ENCODE data around the gene ATCAY.

ATCAY gene

DNA sequence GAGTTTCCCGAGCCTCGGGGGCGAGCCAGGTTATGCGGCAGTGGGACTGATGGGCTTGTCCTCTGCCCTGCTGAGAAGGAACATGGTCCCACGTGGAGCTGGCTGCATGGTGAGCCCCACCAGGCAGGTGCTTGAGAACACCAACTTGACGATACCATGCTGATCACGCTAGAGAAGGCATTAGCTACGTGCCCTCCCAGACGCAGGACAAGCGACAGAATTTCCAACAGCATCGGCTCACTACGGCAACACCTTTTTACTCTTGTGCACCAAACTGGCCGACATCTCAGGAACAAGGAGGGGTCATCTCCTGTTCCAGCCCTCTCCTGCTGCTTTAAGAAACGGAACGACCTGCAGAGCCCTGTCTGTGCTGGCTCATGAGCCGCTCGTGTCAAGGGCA lies 20.0 kb upstream of the ATCAY start:
- in situ Hi-C loops (cut with HindIII; ENCODE audit: low pct_ligation_motif_present, low sequenced_read_pairs), result no loop called here
- DNase-seq, result no peak
- H3K27me3 ChIP-seq (replicated peaks), result peaks cover 5% of the 10 kb centered on the region
- TF ChIP-seq, protein P1, sequence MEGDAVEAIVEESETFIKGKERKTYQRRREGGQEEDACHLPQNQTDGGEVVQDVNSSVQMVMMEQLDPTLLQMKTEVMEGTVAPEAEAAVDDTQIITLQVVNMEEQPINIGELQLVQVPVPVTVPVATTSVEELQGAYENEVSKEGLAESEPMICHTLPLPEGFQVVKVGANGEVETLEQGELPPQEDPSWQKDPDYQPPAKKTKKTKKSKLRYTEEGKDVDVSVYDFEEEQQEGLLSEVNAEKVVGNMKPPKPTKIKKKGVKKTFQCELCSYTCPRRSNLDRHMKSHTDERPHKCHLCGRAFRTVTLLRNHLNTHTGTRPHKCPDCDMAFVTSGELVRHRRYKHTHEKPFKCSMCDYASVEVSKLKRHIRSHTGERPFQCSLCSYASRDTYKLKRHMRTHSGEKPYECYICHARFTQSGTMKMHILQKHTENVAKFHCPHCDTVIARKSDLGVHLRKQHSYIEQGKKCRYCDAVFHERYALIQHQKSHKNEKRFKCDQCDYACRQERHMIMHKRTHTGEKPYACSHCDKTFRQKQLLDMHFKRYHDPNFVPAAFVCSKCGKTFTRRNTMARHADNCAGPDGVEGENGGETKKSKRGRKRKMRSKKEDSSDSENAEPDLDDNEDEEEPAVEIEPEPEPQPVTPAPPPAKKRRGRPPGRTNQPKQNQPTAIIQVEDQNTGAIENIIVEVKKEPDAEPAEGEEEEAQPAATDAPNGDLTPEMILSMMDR (IDR thresholded peaks at IDR 0.05; ENCODE audit: low read depth, low read length, missing control alignments), result no peak
- no peak overlapping the region for H3K27ac ChIP-seq
- H3K4me3 ChIP-seq (ENCODE audit: low read depth, low read length), result no peak overlapping the region
- H3K36me3 ChIP-seq (replicated peaks), result no peaks in the 10 kb centered on the region

DNA sequence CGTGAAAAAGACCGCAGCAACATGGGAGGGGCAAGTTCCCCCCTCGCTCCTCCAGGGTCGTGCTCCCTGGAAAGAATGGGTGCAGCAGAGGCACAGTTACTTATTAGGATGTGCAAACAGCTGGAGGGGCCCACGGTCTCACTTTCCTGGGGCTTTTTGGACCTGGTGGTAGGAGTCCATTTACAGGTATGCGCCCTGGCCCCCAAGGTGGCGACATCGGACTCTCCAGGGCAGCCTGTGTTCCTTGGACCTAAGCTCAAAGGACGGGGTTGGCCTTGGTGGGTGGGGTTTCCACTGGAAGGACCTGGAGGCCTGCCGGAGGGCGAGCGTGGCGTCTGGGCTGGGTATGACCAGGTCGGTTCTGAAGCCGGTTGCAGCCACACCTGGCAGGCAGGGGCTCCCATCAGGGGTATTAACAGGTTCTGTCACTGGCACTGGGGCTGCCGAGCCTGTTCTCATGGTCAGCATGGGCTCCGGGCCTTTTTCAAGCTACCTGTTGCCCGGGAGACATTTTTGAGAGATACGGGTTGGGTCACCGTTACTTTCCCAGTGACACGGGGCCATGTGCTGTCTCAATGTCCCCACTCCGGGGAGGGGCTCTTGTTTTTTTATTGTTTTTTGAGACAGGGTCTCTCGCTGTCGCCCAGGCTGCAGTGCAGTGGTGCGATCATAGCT lies 17.5 kb upstream of the ATCAY start:
- in situ Hi-C loops (cut with HindIII; ENCODE audit: low pct_ligation_motif_present, low sequenced_read_pairs), result no loop called here
- TF ChIP-seq, protein P1 (IDR thresholded peaks at IDR 0.05; ENCODE audit: low read depth, low read length, missing control alignments), result no peak
- H3K27ac ChIP-seq, result no peak overlapping the region
- H3K36me3 ChIP-seq (replicated peaks), result no peaks in the 10 kb centered on the region
- H3K27me3 ChIP-seq (replicated peaks), result peaks cover 27% of the 10 kb centered on the region
- DNase-seq, result no peak
- H3K4me3 ChIP-seq (ENCODE audit: low read depth, low read length), result no peak overlapping the region

DNA sequence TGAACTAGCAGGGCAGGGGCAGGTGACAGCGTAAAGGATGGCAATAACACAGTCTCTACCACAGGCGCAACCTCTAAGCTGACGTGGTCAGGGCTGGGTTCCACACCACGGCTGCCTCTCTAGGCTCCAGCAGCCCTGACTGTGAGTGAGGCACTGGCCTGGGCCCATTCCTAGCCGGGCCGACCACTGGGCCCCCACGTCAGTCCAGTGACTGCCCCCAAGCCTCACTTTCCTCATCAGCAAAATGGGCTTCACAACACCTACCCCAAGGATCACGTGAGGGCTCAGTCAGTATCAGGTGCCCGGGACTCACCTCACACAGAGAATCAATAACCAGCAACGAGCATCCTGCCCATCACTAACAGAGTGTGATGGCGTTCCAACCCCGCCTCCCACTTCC lies 16.8 kb upstream of the ATCAY start:
- peaks cover 30% of the 10 kb centered on the region for H3K27me3 ChIP-seq (replicated peaks)
- H3K4me3 ChIP-seq (ENCODE audit: low read depth, low read length), result no peak overlapping the region
- DNase-seq, result no peak
- TF ChIP-seq, protein P1 (IDR thresholded peaks at IDR 0.05; ENCODE audit: low read depth, low read length, missing control alignments), result no peak
- in situ Hi-C loops (cut with HindIII; ENCODE audit: low pct_ligation_motif_present, low sequenced_read_pairs), result no loop called here
- no peaks in the 10 kb centered on the region for H3K36me3 ChIP-seq (replicated peaks)
- no peak overlapping the region for H3K27ac ChIP-seq

DNA sequence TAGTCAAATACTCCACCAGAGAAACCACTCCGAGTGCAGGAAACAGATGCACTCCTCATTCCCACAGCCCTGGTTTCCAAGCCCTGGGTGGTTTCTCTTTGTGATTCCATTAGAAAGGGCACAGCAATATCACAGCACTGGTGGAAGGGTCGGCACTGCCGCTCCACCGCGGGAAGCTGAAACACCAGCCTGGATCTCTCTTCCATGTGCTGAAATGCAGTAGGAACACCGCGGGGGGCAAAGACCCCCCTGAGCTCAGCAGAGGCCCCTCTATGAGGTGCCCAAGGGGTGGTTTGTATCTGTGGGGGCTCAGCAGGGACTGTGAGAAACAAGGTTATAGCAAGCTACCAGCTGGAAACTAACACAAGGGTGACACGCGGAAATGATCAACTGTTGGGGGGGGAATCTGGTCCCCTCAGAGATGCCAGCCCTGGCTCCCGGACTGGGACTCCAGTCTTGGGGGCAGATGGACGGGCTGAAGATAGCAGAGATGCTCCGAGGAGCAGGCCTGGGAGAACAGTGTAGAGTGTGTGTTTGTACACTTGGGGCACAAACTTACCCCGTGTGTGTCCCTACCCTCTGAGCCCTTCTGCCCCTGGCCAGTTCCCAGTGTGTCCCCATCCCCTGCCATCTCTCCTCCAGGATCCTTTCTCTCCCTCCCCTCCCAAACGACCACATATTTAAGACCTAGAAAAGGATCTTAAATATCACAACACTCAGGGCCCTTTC lies 13.4 kb upstream of the ATCAY start:
- H3K36me3 ChIP-seq (replicated peaks), result no peaks in the 10 kb centered on the region
- H3K27me3 ChIP-seq (replicated peaks), result peaks cover 38% of the 10 kb centered on the region
- TF ChIP-seq, protein P1 (IDR thresholded peaks at IDR 0.05; ENCODE audit: low read depth, low read length, missing control alignments), result no peak
- no peak overlapping the region for H3K4me3 ChIP-seq (ENCODE audit: low read depth, low read length)
- DNase-seq, result no peak
- in situ Hi-C loops (cut with HindIII; ENCODE audit: low pct_ligation_motif_present, low sequenced_read_pairs), result no loop called here
- no peak overlapping the region for H3K27ac ChIP-seq

DNA sequence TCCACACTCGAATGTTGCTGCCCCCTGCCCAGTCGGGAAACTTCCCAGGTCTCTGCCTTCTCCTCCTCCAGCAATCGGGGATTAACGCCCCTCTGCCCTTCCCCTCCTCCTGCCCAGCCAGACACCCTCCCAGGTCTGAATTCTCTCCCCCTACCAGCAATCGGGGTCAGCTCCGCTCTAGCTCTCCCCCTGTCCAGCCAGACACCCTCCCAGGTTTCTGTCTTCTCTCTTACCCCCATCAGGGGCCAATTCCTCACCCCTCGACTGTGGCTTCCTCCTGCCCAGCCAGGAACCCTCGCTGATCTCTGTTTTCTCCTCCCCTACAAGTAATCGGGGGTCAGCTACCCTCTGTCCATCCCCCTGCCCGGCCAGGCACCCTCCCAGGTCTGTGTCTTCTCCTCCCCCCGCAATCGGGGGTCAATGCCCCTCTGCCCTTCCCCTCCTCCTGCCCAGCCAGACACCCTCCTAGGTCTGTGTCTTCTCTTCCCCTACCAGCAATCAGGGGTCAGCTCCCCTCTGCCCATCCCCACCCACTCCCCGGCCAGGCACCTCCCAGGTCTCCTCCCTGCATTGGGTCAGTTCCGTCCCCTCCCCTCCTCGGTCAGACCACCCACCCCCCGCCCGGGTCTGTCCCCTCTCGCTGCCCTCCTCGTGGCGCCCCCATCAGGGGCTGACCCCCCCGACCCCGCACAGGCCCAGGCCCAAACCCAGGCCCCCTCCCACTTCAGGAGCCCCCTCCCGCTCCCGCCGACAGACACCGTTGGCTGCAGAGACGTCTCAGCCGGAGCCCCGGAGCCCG lies 12.3 kb upstream of the ATCAY start:
- TF ChIP-seq, protein P1 (IDR thresholded peaks at IDR 0.05; ENCODE audit: low read depth, low read length, missing control alignments), result no peak
- Histone ChIP-seq H3K4me3 (ENCODE audit: low read depth, low read length) (no peak overlapping the region), H3K27me3 (replicated peaks) (peaks cover 38% of the 10 kb centered on the region), H3K27ac (no peak overlapping the region), H3K36me3 (replicated peaks) (no peaks in the 10 kb centered on the region)
- no peak for DNase-seq
- in situ Hi-C loops (cut with HindIII; ENCODE audit: low pct_ligation_motif_present, low sequenced_read_pairs), result no loop called here
